Measurements from ENCODE around the gene EEIG1. TPM values are rescaled to one million over a fixed set of nuclear protein-coding genes. Genes with fewer than 3 reads are reported as not detected.

EEIG1 gene
- total RNA-seq, 1 donor from 2014 or later: 61.1 TPM

DNA sequence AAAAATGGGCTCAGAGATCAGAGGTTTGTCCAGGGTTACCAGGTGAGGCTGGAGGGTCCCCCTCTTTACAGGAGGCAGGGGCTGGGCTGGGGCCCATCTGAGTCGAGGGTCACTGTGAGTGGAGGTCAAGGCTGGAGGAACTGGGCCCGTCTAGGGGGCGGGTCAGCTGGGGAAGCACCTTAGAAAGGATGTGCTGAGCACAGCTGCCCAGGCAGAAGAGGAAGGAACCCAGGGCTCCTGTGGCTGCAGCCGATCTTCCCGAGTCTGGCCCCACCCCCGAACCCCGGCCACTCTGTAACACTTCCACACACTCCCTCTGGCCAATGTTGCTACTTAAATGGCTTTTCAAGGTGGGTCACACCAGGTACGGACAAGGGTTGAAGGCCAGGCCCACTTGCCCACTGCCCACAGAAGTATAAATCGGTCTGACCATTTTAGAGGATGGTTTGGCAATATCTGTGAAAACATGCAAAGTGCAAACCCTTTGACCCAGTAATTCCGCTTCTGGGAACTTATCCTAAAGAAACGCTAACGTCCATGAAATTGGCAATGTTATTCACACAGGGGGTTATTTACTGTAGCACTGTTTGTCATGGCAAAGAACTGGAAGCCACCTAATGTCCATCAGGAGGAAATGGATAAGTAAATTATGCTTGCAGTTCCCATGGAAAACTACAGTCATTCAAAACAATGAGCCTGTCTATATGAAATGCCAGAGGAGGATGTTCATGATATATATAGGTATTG is 30.5 kb upstream of the EEIG1 start:
- no peak for DNase-seq (ENCODE audit: extremely low spot score, unreplicated experiment)
- Mint-ChIP-seq H3K27ac (no peak overlapping the region), H3K4me1 (ENCODE audit: unreplicated experiment) (peaks cover 23% of the 10 kb centered on the region), H3K36me3 (no peaks in the 10 kb centered on the region), H3K4me3 (no peak overlapping the region), H3K27me3 (no peaks in the 10 kb centered on the region), H3K9me3 (no peaks in the 10 kb centered on the region)
- TF ChIP-seq, protein P1, sequence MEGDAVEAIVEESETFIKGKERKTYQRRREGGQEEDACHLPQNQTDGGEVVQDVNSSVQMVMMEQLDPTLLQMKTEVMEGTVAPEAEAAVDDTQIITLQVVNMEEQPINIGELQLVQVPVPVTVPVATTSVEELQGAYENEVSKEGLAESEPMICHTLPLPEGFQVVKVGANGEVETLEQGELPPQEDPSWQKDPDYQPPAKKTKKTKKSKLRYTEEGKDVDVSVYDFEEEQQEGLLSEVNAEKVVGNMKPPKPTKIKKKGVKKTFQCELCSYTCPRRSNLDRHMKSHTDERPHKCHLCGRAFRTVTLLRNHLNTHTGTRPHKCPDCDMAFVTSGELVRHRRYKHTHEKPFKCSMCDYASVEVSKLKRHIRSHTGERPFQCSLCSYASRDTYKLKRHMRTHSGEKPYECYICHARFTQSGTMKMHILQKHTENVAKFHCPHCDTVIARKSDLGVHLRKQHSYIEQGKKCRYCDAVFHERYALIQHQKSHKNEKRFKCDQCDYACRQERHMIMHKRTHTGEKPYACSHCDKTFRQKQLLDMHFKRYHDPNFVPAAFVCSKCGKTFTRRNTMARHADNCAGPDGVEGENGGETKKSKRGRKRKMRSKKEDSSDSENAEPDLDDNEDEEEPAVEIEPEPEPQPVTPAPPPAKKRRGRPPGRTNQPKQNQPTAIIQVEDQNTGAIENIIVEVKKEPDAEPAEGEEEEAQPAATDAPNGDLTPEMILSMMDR (conservative IDR thresholded peaks at IDR 0.05): no peak

DNA sequence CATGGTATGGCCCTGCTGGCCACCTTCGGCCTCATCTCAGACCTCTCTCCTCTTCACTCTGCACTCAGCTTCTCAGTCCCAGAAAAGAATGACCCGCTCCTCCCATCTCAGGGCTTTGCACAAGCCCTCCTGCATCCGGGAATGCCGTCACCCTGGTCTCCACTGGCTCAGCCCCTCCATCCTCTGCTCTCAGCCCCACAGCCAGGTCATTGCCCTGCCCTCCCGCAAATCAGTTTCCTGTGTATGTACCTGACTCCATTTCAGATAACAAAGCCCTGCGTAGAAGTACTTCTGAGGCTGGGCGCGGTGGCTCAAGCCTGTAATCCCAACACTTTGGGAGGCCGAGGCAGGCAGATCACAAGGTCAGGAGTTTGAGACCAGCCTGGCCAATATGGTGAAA is 28.9 kb upstream of the EEIG1 start:
- H3K27ac Mint-ChIP-seq: no peak overlapping the region
- H3K27me3 Mint-ChIP-seq: no peaks in the 10 kb centered on the region

DNA sequence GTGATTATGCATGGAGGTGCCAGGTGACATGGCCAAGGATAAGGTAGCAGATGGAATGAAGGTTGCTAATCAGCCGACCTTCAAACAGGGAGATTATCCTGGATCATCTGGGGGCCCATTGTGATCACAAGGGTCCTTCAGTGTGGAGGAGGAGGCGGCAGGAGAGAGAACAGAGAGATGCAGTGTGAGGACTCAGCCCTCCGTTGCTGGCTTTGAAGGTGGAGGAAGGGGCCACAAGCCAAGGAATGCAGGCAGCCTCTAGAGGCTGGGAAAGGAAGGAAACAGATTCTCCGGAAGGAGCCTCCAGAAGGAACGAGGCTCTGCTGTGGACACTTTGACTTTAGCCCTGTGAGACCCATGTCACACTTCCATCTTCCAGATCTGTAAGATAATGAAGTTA is 27.4 kb upstream of the EEIG1 start:
- TF ChIP-seq, protein P1 (conservative IDR thresholded peaks at IDR 0.05): no peak
- Mint-ChIP-seq H3K4me3 (no peak overlapping the region), H3K27ac (peak overlapping the region; percentile 66), H3K36me3 (no peaks in the 10 kb centered on the region), H3K9me3 (no peaks in the 10 kb centered on the region), H3K4me1 (ENCODE audit: unreplicated experiment) (peaks cover 26% of the 10 kb centered on the region), H3K27me3 (no peaks in the 10 kb centered on the region)
- no peak for DNase-seq (ENCODE audit: extremely low spot score, unreplicated experiment)

More for the DNA sequence above, 28.9 kb upstream of the EEIG1 start:
- DNase-seq (ENCODE audit: extremely low spot score, unreplicated experiment): no peak
- Mint-ChIP-seq H3K9me3 (no peaks in the 10 kb centered on the region), H3K4me1 (ENCODE audit: unreplicated experiment) (peaks cover 26% of the 10 kb centered on the region), H3K36me3 (no peaks in the 10 kb centered on the region), H3K4me3 (no peak overlapping the region)
- TF ChIP-seq, protein P1 (conservative IDR thresholded peaks at IDR 0.05): no peak

DNA sequence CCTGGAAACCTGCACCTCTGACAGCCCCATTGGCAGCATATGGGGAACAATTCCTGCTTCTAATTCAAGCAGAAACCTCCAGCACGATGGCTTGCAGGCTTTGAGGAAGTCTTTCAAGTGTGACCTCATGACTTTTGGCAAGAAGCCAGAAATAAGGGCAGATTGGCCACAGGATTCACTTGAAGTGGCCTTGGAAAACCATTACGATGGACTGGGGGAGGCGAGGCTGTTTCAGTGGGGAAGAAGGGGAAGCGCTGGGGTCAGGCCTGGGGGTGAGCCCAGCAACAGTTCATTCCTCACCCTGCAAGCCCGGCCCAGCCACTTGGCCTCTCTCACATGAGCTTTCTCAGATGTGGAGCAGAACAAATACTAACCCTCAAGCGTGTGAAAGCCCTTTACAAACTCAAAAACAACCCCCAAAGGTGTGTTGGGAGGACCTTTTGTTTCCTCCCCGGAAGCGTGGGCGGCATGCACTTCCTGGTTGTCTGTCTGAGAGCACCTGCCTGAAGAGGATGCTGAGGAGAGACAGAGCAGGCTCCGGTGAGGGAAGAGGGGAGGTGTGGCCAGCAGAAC is 26.9 kb upstream of the EEIG1 start:
- Mint-ChIP-seq H3K4me3 (peak overlapping the region; percentile 25), H3K4me1 (ENCODE audit: unreplicated experiment) (peaks cover 26% of the 10 kb centered on the region), H3K27me3 (no peaks in the 10 kb centered on the region), H3K27ac (peak overlapping the region; percentile 66), H3K36me3 (no peaks in the 10 kb centered on the region), H3K9me3 (no peaks in the 10 kb centered on the region)
- DNase-seq (ENCODE audit: extremely low spot score, unreplicated experiment): no peak
- TF ChIP-seq, protein P1 (conservative IDR thresholded peaks at IDR 0.05): no peak

DNA sequence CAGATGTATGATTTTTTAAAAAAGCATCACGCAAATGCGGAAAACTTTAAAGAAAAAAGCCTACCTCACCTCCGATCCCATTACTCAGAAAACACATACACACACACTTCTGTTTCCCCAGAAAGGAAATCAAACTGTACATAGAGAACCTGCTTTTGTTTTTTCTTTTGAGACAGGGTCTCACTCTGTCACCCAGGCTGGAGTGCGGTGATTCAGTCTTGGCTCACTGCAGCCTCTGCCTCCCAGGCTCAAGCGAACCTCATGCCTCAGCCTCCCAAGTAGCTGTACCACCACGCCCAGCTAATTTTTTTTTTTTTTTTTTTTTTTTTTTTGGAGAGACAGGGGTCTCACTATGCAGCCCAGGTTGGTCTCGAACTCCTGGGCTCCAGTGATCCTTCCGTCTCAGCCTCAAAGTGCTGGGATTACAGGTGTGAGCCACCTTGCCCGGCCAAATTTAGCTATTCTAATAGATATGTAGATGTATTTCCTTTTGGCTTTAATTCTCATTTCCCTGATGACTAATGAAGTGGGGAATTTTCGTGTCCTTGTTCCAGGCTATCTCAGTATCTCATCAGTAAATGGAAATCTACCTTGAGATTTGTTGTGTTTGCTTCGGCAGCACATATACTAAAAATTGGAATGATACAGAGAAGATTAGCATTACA is 25.7 kb upstream of the EEIG1 start:
- Mint-ChIP-seq H3K27me3 (no peaks in the 10 kb centered on the region), H3K9me3 (no peaks in the 10 kb centered on the region)
- TF ChIP-seq, protein P1 (conservative IDR thresholded peaks at IDR 0.05): no peak

More for the DNA sequence above, 25.7 kb upstream of the EEIG1 start:
- H3K27ac Mint-ChIP-seq: no peak overlapping the region
- no peaks in the 10 kb centered on the region for H3K36me3 Mint-ChIP-seq
- H3K4me3 Mint-ChIP-seq: no peak overlapping the region
- peaks cover 27% of the 10 kb centered on the region for H3K4me1 Mint-ChIP-seq (ENCODE audit: unreplicated experiment)
- DNase-seq (ENCODE audit: extremely low spot score, unreplicated experiment): no peak

Measured in type B pancreatic cell (in vitro differentiated cells).